Caco-2 (cell line): ENCODE results near the gene SLC24A4. TPM values are rescaled to one million over a fixed set of nuclear protein-coding genes. Genes with fewer than 3 reads are reported as not detected.

ENCODE experiments used
- BruUV-seq: library from RNA; stranded (reverse); fragments of 400-500 nt; replicated peaks from 2 replicates; lab custom pipeline; 2021; lab: Mats Ljungman, UMichigan
- CTCF ChIA-PET: fragments of 300-600 bp; sonication (Branson Sonifier 250); formaldehyde crosslinking; loops from one replicate; lab custom pipeline; 2022; ENCODE audit warnings: antibody characterized with exemption; lab: Charles Lee
- POLR2A ChIA-PET: fragments of 300-600 bp; sonication (Branson Sonifier 250); formaldehyde crosslinking; loops from one replicate; lab custom pipeline; 2022; ENCODE audit warnings: antibody characterized with exemption; lab: Charles Lee
- DNase-seq, 2 experiments: peaks; one replicate each; pipeline versions ENCODE4 v3.0.0 to v3.0.0-alpha.2; 2020 to 2022
- H3K27me3 ChIP-seq: replicated peaks from 2 replicates; pipeline ENCODE4 v1.6.0; 2011; ENCODE audit warnings: low read length; ENCODE audit not compliant: control insufficient read depth, insufficient read depth
- H3K36me3 ChIP-seq: 2 replicates; pipeline ENCODE4 v1.5.1; 2011; ENCODE audit warnings: low read length; ENCODE audit not compliant: control insufficient read depth, insufficient read depth
- H3K4me1 ChIP-seq: fragments of 250-450 bp; sonication (Bioruptor Pico); 2 replicates; pipeline ENCODE4 v1.5.1; 2020; ENCODE audit warnings: mild to moderate bottlenecking
- H3K4me3 ChIP-seq: 2 replicates; pipeline ENCODE4 v1.5.1; 2011; ENCODE audit warnings: low read depth, mild to moderate bottlenecking, control low read depth, low read length
- H3K9me3 ChIP-seq: fragments of 250-450 bp; sonication (Bioruptor Pico); 2 replicates; pipeline ENCODE4 v1.5.1; 2020; ENCODE audit warnings: mild to moderate bottlenecking, moderate library complexity
- H3K27ac Mint-ChIP-seq: one replicate; pipeline ENCODE4 v1.8.0; 2022; ENCODE audit warnings: mixed read lengths; ENCODE audit not compliant: unreplicated experiment
- H3K27me3 Mint-ChIP-seq: one replicate; pipeline ENCODE4 v1.8.0; 2022; ENCODE audit warnings: mixed read lengths; ENCODE audit not compliant: insufficient read depth, unreplicated experiment
- H3K36me3 Mint-ChIP-seq: one replicate; pipeline ENCODE4 v1.8.0; 2022; ENCODE audit warnings: mild to moderate bottlenecking, mixed read lengths; ENCODE audit not compliant: insufficient read depth, unreplicated experiment
- H3K4me1 Mint-ChIP-seq: one replicate; pipeline ENCODE4 v1.8.0; 2022; ENCODE audit warnings: low read depth, mixed read lengths; ENCODE audit not compliant: unreplicated experiment
- H3K4me3 Mint-ChIP-seq: one replicate; pipeline ENCODE4 v1.8.0; 2022; ENCODE audit warnings: mild to moderate bottlenecking, moderate library complexity, mixed read lengths; ENCODE audit not compliant: unreplicated experiment
- H3K9me3 Mint-ChIP-seq: one replicate; pipeline ENCODE4 v1.8.0; 2022; ENCODE audit warnings: mixed read lengths; ENCODE audit not compliant: unreplicated experiment
- intact Hi-C: fragments of 100-400 bp; cut with micrococcal nuclease; formaldehyde crosslinking; loops from one replicate; pipeline ENCODE4 v1.10.0; 2022; ENCODE audit not compliant: unreplicated experiment
- total RNA-seq: library from RNA; stranded (reverse); gene quantifications from 2 replicates; pipeline ENCODE4 v1.2.3, GENCODE V29; 2022
- TF ChIP-seq, protein P1 (sequence below), 2 experiments: fragments of 200-600 bp in 1 of 2; IDR thresholded peaks; 1 replicate in 1 of 2; 2 replicates in 1 of 2; pipeline versions ENCODE4 v1.5.1 to v1.8.0; 2011 to 2022; ENCODE audit warnings: antibody characterized with exemption in 1 of 2, control low read depth in 1 of 2, inconsistent platforms in 1 of 2, low read depth in 1 of 2, low read length in 1 of 2, mild to moderate bottlenecking in 1 of 2, moderate library complexity in 1 of 2; ENCODE audit not compliant: insufficient read depth in 1 of 2, severe bottlenecking in 1 of 2, unreplicated experiment in 1 of 2

SLC24A4 gene
- total RNA-seq, 1 experiment from 2014 or later = not detected

DNA sequence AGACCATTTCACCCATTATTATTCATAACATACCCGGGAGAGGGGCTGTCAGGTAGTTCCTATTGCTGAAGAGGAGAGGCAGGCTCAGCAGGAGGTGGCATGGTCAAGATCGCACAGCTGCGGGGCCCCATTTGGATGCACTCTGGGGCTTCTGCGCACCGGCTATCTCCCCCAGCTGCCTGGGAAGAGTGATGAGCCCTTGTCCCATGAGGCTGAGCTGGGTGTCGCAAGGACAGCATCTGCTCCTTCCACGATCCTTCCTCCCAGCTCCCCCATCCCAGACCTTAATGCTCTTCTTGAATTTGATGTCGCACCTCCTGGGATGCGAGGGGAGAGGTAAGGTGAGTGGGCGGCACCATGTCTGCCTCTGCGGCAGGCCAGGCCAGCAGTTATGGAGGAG, 62.6 kb downstream of the SLC24A4 start:
- H3K36me3 Mint-ChIP-seq = no peaks in the 10 kb centered on the region
- ChIA-PET CTCF (no interaction called here), POLR2A (no interaction called here)
- no peaks in the 10 kb centered on the region for H3K27me3 ChIP-seq
- DNase-seq = no peak
- H3K4me3 ChIP-seq = no peak overlapping the region
- H3K27ac Mint-ChIP-seq = no peak overlapping the region
- BruUV-seq = no TSS peak
- H3K36me3 ChIP-seq = no peaks in the 10 kb centered on the region
- H3K4me3 Mint-ChIP-seq = no peak overlapping the region
- H3K9me3 Mint-ChIP-seq = no peaks in the 10 kb centered on the region
- no peaks in the 10 kb centered on the region for H3K4me1 ChIP-seq
- TF ChIP-seq, protein P1, sequence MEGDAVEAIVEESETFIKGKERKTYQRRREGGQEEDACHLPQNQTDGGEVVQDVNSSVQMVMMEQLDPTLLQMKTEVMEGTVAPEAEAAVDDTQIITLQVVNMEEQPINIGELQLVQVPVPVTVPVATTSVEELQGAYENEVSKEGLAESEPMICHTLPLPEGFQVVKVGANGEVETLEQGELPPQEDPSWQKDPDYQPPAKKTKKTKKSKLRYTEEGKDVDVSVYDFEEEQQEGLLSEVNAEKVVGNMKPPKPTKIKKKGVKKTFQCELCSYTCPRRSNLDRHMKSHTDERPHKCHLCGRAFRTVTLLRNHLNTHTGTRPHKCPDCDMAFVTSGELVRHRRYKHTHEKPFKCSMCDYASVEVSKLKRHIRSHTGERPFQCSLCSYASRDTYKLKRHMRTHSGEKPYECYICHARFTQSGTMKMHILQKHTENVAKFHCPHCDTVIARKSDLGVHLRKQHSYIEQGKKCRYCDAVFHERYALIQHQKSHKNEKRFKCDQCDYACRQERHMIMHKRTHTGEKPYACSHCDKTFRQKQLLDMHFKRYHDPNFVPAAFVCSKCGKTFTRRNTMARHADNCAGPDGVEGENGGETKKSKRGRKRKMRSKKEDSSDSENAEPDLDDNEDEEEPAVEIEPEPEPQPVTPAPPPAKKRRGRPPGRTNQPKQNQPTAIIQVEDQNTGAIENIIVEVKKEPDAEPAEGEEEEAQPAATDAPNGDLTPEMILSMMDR (IDR thresholded peaks at IDR 0.05; ENCODE audit: insufficient read depth in 1 of 2, low read depth in 1 of 2, low read length in 1 of 2, severe bottlenecking in 1 of 2, unreplicated experiment in 1 of 2) = no peak
- no peaks in the 10 kb centered on the region for H3K4me1 Mint-ChIP-seq
- H3K27me3 Mint-ChIP-seq = peaks cover 5% of the 10 kb centered on the region
- H3K9me3 ChIP-seq = no peaks in the 10 kb centered on the region
- intact Hi-C loops = no loop called here

DNA sequence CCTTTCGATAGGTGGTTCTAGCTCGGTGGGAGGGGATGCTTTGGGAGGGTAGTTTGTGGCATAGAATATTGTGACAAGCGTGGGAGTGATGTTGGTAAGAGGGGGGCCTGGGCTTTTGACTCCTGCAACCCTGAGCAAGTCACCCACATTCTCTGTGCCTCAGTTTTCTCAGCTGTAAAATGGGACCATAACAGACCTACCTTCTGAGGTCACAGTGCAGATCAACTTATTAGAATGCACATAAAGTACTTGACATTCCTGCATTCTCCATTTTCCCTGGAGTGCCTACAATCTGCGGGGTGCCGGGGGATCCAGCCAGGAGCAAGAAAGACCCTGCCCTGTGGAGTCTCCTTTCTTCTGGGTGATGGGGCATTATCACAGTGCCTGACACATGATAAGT, 63.2 kb downstream of the SLC24A4 start:
- BruUV-seq = no TSS peak
- CTCF ChIA-PET = no interaction called here
- POLR2A ChIA-PET = no interaction called here
- H3K4me1 Mint-ChIP-seq = no peaks in the 10 kb centered on the region
- H3K4me3 ChIP-seq = no peak overlapping the region
- no peak for DNase-seq
- no peaks in the 10 kb centered on the region for H3K36me3 Mint-ChIP-seq
- no peaks in the 10 kb centered on the region for H3K9me3 ChIP-seq
- H3K36me3 ChIP-seq = no peaks in the 10 kb centered on the region
- H3K9me3 Mint-ChIP-seq = no peaks in the 10 kb centered on the region
- peaks cover 5% of the 10 kb centered on the region for H3K27me3 Mint-ChIP-seq
- intact Hi-C loops = no loop called here
- no peak overlapping the region for H3K4me3 Mint-ChIP-seq
- H3K4me1 ChIP-seq = no peaks in the 10 kb centered on the region
- TF ChIP-seq, protein P1 (IDR thresholded peaks at IDR 0.05; ENCODE audit: insufficient read depth in 1 of 2, low read depth in 1 of 2, low read length in 1 of 2, severe bottlenecking in 1 of 2, unreplicated experiment in 1 of 2) = no peak
- H3K27me3 ChIP-seq = no peaks in the 10 kb centered on the region
- H3K27ac Mint-ChIP-seq = no peak overlapping the region

DNA sequence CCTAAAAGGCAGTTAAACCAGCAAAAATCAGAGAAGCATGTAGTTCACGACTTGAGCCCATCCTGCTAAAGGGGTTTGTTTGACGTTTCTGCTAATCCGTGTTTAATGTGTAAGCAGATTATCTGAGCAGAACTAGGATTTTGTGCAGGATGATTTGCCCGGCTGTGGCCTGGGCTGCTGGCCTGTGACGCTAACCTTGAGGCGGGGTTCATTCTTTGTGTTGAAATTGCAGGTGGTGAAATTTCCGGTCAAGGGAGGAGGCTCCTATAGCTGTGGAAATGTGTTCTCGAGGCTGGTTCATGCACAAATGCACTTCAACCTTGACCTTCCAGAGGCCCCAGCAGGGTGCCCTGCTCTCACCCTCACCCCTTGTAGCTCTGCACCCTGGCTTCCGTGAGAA, 63.7 kb downstream of the SLC24A4 start:
- Histone ChIP-seq H3K4me3 (no peak overlapping the region), H3K9me3 (no peaks in the 10 kb centered on the region), H3K4me1 (no peaks in the 10 kb centered on the region), H3K36me3 (no peaks in the 10 kb centered on the region), H3K27me3 (no peaks in the 10 kb centered on the region)
- Mint-ChIP-seq H3K36me3 (no peaks in the 10 kb centered on the region), H3K4me3 (no peak overlapping the region), H3K27me3 (peaks cover 5% of the 10 kb centered on the region), H3K27ac (no peak overlapping the region), H3K9me3 (no peaks in the 10 kb centered on the region), H3K4me1 (no peaks in the 10 kb centered on the region)
- intact Hi-C loops = no loop called here
- ChIA-PET CTCF (no interaction called here), POLR2A (no interaction called here)
- TF ChIP-seq, protein P1 (IDR thresholded peaks at IDR 0.05; ENCODE audit: insufficient read depth in 1 of 2, low read depth in 1 of 2, low read length in 1 of 2, severe bottlenecking in 1 of 2, unreplicated experiment in 1 of 2) = no peak
- no peak for DNase-seq
- BruUV-seq = no TSS peak
